HEK293 (cell line): Measurements from ENCODE around the gene UBL7.

Experiments used
- BCL11B ChIP-seq: fragments of 450-650 bp; formaldehyde crosslinking; IDR thresholded peaks from 2 replicates; pipeline ENCODE4 v1.5.1; 2016; ENCODE audit warnings: low read depth, missing biosample characterization, missing genetic modification characterization
- GLIS2 ChIP-seq: fragments of 450-650 bp; formaldehyde crosslinking; IDR thresholded peaks from 2 replicates; pipeline ENCODE4 v1.5.1; 2016; ENCODE audit warnings: missing biosample characterization, missing genetic modification characterization
- KLF10 ChIP-seq: fragments of 450-650 bp; IDR thresholded peaks from 2 replicates; pipeline ENCODE4 v1.5.1; 2018; ENCODE audit warnings: missing biosample characterization, mild to moderate bottlenecking, missing genetic modification characterization
- KLF16 ChIP-seq: fragments of 450-650 bp; formaldehyde crosslinking; IDR thresholded peaks from 2 replicates; pipeline ENCODE4 v1.5.1; 2017; ENCODE audit warnings: missing biosample characterization, missing genetic modification characterization
- MYNN ChIP-seq: fragments of 450-650 bp; formaldehyde crosslinking; IDR thresholded peaks from 2 replicates; pipeline ENCODE4 v1.5.1; 2016; ENCODE audit warnings: missing biosample characterization, missing genetic modification characterization, borderline replicate concordance
- OSR2 ChIP-seq: fragments of 450-650 bp; formaldehyde crosslinking; IDR thresholded peaks from 2 replicates; pipeline ENCODE4 v1.5.1; 2016; ENCODE audit warnings: missing biosample characterization, missing genetic modification characterization
- REPIN1 ChIP-seq: fragments of 450-650 bp; formaldehyde crosslinking; IDR thresholded peaks from 2 replicates; pipeline ENCODE4 v1.5.1; 2017; ENCODE audit warnings: missing biosample characterization, missing genetic modification characterization, low read depth
- SP2 ChIP-seq: fragments of 450-650 bp; formaldehyde crosslinking; IDR thresholded peaks from 2 replicates; pipeline ENCODE4 v1.5.1; 2016; ENCODE audit warnings: missing biosample characterization, missing genetic modification characterization
- SP7 ChIP-seq: fragments of 450-650 bp; formaldehyde crosslinking; IDR thresholded peaks from 2 replicates; pipeline ENCODE4 v1.5.1; 2016; ENCODE audit warnings: missing biosample characterization, missing genetic modification characterization
- TRIM28 ChIP-seq: IDR thresholded peaks from 2 replicates; pipeline ENCODE4 v1.6.1; 2011; ENCODE audit warnings: low read length, control low read depth, borderline replicate concordance
- YY1 ChIP-seq: fragments of 450-650 bp; formaldehyde crosslinking; IDR thresholded peaks from 2 replicates; pipeline ENCODE4 v1.5.1; 2018; ENCODE audit warnings: missing biosample characterization, missing genetic modification characterization
- ZBTB8A ChIP-seq: fragments of 450-650 bp; formaldehyde crosslinking; IDR thresholded peaks from 2 replicates; pipeline ENCODE4 v1.5.1; 2016; ENCODE audit warnings: missing biosample characterization, missing genetic modification characterization
- ZFHX2 ChIP-seq: fragments of 450-650 bp; formaldehyde crosslinking; conservative IDR thresholded peaks from 2 replicates; pipeline ENCODE4 v1.5.1; 2016; ENCODE audit warnings: missing biosample characterization, missing genetic modification characterization
- ZNF174 ChIP-seq: fragments of 450-650 bp; formaldehyde crosslinking; IDR thresholded peaks from 2 replicates; pipeline ENCODE4 v1.5.0; 2017; ENCODE audit warnings: missing biosample characterization, mild to moderate bottlenecking, missing genetic modification characterization
- ZNF350 ChIP-seq: fragments of 450-650 bp; formaldehyde crosslinking; IDR thresholded peaks from 2 replicates; pipeline ENCODE4 v1.5.0; 2017; ENCODE audit warnings: missing biosample characterization, mild to moderate bottlenecking, missing genetic modification characterization
- ZNF366 ChIP-seq: fragments of 450-650 bp; formaldehyde crosslinking; conservative IDR thresholded peaks from 2 replicates; pipeline ENCODE4 v1.5.1; 2016; ENCODE audit warnings: missing biosample characterization, missing genetic modification characterization
- ZNF391 ChIP-seq: fragments of 450-650 bp; formaldehyde crosslinking; IDR thresholded peaks from 2 replicates; pipeline ENCODE4 v1.5.1; 2016; ENCODE audit warnings: low read depth, missing biosample characterization, missing genetic modification characterization, borderline replicate concordance
- ZNF423 ChIP-seq: fragments of 450-650 bp; formaldehyde crosslinking; IDR thresholded peaks from 2 replicates; pipeline ENCODE4 v1.5.1; 2016; ENCODE audit warnings: missing biosample characterization, missing genetic modification characterization
- ZNF514 ChIP-seq: fragments of 450-650 bp; formaldehyde crosslinking; IDR thresholded peaks from 2 replicates; pipeline ENCODE4 v1.5.1; 2016; ENCODE audit warnings: missing biosample characterization, missing genetic modification characterization
- ZNF571 ChIP-seq: fragments of 450-650 bp; formaldehyde crosslinking; IDR thresholded peaks from 2 replicates; pipeline ENCODE4 v1.5.0; 2017; ENCODE audit warnings: missing biosample characterization, missing genetic modification characterization
- ZSCAN30 ChIP-seq: fragments of 450-650 bp; IDR thresholded peaks from 2 replicates; pipeline ENCODE4 v1.5.1; 2018; ENCODE audit warnings: missing biosample characterization, mild to moderate bottlenecking, missing genetic modification characterization, moderate library complexity
- TF ChIP-seq, protein P1 (sequence below): fragments of 450-650 bp; formaldehyde crosslinking; conservative IDR thresholded peaks from 2 replicates; pipeline ENCODE4 v1.5.1; 2016; ENCODE audit warnings: low read depth, missing biosample characterization, missing genetic modification characterization
- TF ChIP-seq, protein P2 (sequence below): fragments of 450-650 bp; formaldehyde crosslinking; IDR thresholded peaks from 2 replicates; pipeline ENCODE4 v1.5.1; 2016; ENCODE audit warnings: missing biosample characterization, missing genetic modification characterization
- TF ChIP-seq, protein P3 (sequence below): fragments of 450-650 bp; formaldehyde crosslinking; IDR thresholded peaks from 2 replicates; pipeline ENCODE4 v1.5.1; 2016; ENCODE audit warnings: missing biosample characterization, missing genetic modification characterization
- TF ChIP-seq, protein P4 (sequence below): fragments of 450-650 bp; formaldehyde crosslinking; IDR thresholded peaks from 2 replicates; pipeline ENCODE4 v1.5.1; 2016; ENCODE audit warnings: missing biosample characterization, missing genetic modification characterization
- TF ChIP-seq, protein P5 (sequence below): fragments of 450-650 bp; formaldehyde crosslinking; IDR thresholded peaks from 2 replicates; pipeline ENCODE4 v1.5.1; 2016; ENCODE audit warnings: missing biosample characterization, missing genetic modification characterization

The UBL7 gene

DNA sequence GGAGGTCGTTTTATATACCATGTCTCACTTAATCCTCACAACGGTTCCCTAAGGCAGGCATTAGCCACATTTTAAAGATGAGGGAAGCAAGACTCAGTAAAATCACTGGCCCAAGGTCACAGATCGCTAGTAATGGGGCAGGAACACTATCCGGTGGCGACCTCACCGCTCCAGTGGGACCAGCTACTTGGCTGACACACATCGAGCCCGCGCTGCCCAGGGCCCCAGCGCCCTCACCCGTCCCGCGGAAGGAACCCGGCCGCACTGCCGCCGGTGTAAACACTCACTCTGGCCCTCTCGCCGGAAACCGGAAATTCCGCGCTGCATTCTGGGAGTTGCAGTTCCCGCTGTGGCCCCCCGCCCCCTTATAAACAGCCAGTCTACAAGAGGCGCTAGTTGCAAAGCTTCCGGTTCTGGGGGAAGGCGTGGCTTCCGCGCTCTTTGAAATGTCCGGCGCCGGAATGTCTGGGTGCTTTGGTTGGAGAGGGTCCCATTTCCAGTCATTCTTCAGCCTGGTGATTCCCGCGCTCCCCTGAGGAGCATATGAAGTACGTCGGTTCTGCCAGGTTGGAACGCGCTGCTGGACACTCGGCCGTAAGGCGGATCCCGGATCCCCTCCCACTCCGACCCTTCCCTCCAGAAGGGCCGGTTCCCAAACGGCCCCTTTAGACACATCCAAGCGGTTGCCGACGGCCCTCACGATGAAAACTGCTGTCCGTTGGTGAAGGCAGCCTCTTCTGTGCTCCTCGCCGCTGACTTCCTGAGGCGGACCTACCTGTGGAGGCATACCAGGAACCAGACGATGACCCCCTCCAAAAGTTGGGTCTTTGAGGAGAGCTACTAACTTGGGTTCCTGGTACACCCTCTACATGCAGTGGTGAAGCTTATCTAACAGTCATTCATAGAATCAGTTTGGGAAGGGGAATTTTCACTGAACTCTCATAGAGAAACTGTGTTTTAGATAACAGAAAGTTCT lies at the start of gene UBL7 (continued):
- TF ChIP-seq, protein P1, sequence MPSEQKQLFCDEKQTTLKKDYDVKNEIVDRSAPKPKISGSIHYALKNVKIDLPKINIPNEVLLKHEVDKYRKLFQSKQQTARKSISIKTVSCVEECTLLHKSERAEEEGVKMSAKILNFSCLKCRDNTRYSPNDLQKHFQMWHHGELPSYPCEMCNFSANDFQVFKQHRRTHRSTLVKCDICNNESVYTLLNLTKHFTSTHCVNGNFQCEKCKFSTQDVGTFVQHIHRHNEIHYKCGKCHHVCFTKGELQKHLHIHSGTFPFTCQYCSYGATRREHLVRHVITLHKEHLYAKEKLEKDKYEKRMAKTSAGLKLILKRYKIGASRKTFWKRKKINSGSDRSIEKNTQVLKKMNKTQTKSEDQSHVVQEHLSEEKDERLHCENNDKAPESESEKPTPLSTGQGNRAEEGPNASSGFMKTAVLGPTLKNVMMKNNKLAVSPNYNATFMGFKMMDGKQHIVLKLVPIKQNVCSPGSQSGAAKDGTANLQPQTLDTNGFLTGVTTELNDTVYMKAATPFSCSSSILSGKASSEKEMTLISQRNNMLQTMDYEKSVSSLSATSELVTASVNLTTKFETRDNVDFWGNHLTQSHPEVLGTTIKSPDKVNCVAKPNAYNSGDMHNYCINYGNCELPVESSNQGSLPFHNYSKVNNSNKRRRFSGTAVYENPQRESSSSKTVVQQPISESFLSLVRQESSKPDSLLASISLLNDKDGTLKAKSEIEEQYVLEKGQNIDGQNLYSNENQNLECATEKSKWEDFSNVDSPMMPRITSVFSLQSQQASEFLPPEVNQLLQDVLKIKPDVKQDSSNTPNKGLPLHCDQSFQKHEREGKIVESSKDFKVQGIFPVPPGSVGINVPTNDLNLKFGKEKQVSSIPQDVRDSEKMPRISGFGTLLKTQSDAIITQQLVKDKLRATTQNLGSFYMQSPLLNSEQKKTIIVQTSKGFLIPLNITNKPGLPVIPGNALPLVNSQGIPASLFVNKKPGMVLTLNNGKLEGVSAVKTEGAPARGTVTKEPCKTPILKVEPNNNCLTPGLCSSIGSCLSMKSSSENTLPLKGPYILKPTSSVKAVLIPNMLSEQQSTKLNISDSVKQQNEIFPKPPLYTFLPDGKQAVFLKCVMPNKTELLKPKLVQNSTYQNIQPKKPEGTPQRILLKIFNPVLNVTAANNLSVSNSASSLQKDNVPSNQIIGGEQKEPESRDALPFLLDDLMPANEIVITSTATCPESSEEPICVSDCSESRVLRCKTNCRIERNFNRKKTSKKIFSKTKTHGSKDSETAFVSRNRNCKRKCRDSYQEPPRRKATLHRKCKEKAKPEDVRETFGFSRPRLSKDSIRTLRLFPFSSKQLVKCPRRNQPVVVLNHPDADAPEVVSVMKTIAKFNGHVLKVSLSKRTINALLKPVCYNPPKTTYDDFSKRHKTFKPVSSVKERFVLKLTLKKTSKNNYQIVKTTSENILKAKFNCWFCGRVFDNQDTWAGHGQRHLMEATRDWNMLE (tag by site-specific recombination), result peak; percentile 77
- peak; percentile 44; the same call in 1 of the 2 replicates for TF ChIP-seq ZNF423 (tag by site-specific recombination)
- TF ChIP-seq REPIN1, result peak; percentile 65; the same call in 1 of the 2 replicates
- peak; percentile 86 for TF ChIP-seq SP7
- TF ChIP-seq, protein P2, sequence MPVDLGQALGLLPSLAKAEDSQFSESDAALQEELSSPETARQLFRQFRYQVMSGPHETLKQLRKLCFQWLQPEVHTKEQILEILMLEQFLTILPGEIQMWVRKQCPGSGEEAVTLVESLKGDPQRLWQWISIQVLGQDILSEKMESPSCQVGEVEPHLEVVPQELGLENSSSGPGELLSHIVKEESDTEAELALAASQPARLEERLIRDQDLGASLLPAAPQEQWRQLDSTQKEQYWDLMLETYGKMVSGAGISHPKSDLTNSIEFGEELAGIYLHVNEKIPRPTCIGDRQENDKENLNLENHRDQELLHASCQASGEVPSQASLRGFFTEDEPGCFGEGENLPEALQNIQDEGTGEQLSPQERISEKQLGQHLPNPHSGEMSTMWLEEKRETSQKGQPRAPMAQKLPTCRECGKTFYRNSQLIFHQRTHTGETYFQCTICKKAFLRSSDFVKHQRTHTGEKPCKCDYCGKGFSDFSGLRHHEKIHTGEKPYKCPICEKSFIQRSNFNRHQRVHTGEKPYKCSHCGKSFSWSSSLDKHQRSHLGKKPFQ, result peak; percentile 89
- TF ChIP-seq ZNF174, result no peak
- TF ChIP-seq ZNF391 (tag by site-specific recombination), result peak; percentile 22; the same call in 1 of the 2 replicates
- no peak; the same call in 1 of the 2 replicates for TF ChIP-seq OSR2 (tag by site-specific recombination)
- TF ChIP-seq BCL11B (tag by site-specific recombination), result peak; percentile 73
- peak; percentile 76 for TF ChIP-seq ZBTB8A (tag by site-specific recombination)
- TF ChIP-seq, protein P3, sequence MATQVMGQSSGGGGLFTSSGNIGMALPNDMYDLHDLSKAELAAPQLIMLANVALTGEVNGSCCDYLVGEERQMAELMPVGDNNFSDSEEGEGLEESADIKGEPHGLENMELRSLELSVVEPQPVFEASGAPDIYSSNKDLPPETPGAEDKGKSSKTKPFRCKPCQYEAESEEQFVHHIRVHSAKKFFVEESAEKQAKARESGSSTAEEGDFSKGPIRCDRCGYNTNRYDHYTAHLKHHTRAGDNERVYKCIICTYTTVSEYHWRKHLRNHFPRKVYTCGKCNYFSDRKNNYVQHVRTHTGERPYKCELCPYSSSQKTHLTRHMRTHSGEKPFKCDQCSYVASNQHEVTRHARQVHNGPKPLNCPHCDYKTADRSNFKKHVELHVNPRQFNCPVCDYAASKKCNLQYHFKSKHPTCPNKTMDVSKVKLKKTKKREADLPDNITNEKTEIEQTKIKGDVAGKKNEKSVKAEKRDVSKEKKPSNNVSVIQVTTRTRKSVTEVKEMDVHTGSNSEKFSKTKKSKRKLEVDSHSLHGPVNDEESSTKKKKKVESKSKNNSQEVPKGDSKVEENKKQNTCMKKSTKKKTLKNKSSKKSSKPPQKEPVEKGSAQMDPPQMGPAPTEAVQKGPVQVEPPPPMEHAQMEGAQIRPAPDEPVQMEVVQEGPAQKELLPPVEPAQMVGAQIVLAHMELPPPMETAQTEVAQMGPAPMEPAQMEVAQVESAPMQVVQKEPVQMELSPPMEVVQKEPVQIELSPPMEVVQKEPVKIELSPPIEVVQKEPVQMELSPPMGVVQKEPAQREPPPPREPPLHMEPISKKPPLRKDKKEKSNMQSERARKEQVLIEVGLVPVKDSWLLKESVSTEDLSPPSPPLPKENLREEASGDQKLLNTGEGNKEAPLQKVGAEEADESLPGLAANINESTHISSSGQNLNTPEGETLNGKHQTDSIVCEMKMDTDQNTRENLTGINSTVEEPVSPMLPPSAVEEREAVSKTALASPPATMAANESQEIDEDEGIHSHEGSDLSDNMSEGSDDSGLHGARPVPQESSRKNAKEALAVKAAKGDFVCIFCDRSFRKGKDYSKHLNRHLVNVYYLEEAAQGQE (tag by site-specific recombination), result 0 out of 2 replicates have a peak, but pooled peaks have one; percentile 60
- TF ChIP-seq, protein P4, sequence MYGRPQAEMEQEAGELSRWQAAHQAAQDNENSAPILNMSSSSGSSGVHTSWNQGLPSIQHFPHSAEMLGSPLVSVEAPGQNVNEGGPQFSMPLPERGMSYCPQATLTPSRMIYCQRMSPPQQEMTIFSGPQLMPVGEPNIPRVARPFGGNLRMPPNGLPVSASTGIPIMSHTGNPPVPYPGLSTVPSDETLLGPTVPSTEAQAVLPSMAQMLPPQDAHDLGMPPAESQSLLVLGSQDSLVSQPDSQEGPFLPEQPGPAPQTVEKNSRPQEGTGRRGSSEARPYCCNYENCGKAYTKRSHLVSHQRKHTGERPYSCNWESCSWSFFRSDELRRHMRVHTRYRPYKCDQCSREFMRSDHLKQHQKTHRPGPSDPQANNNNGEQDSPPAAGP (tag by site-specific recombination), result peak; percentile 51; the same call in 1 of the 2 replicates
- TF ChIP-seq ZNF514 (tag by site-specific recombination), result no peak
- TF ChIP-seq, protein P5, sequence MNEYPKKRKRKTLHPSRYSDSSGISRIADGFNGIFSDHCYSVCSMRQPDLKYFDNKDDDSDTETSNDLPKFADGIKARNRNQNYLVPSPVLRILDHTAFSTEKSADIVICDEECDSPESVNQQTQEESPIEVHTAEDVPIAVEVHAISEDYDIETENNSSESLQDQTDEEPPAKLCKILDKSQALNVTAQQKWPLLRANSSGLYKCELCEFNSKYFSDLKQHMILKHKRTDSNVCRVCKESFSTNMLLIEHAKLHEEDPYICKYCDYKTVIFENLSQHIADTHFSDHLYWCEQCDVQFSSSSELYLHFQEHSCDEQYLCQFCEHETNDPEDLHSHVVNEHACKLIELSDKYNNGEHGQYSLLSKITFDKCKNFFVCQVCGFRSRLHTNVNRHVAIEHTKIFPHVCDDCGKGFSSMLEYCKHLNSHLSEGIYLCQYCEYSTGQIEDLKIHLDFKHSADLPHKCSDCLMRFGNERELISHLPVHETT (tag by site-specific recombination), result peak; percentile 70
- TF ChIP-seq KLF10 (tag by site-specific recombination), result peak; percentile 69; the same call in 1 of the 2 replicates
- TF ChIP-seq ZSCAN30, result peak; percentile 41; the same call in 1 of the 2 replicates
- peak; percentile 76; the same call in 1 of the 2 replicates for TF ChIP-seq TRIM28
- no peak for TF ChIP-seq ZNF571 (tag by site-specific recombination)
- TF ChIP-seq KLF16 (tag by site-specific recombination), result peak; percentile 83
- TF ChIP-seq SP2, result peak; percentile 92
- TF ChIP-seq MYNN (tag by site-specific recombination), result no peak
- no peak for TF ChIP-seq ZNF350
- peak; percentile 22; the same call in 1 of the 2 replicates for TF ChIP-seq YY1 (tag by site-specific recombination)
- TF ChIP-seq ZFHX2 (tag by site-specific recombination), result 0 out of 2 replicates have a peak, but pooled peaks have one; percentile 17
- peak; percentile 87 for TF ChIP-seq ZNF366 (tag by site-specific recombination)
- TF ChIP-seq GLIS2 (tag by site-specific recombination), result peak; percentile 62; the same call in 1 of the 2 replicates
